ENCODE measurements around the gene POLR3E. TPM values are rescaled to one million over a fixed set of nuclear protein-coding genes. Genes with fewer than 3 reads are reported as not detected.

Gene POLR3E
- total RNA-seq, 4 donors from 2014 or later = 21.5 to 57.2 (median 37.7) TPM

- H3K4me3 ChIP-seq = no peak overlapping the region
- TF ChIP-seq CTCF (IDR thresholded peaks at IDR 0.05) = no peak
- TF ChIP-seq POLR2A (IDR thresholded peaks at IDR 0.05) = no peak
- peaks cover 0 to 8% (median 0%) of the 10 kb centered on the region in 3 donors for H3K4me1 ChIP-seq
- intact Hi-C loops (cut with DNase I) = no loop called here
- WGBS, 2 donors = 58 to 73% methylated on average over 4 of the region's 4 CpGs
- H3K27me3 ChIP-seq = no peaks in the 10 kb centered on the region
- no peak for DNase-seq
- no peaks in the 10 kb centered on the region for H3K36me3 ChIP-seq
- no peaks in the 10 kb centered on the region for H3K9me3 ChIP-seq
- H3K27ac ChIP-seq = no peak overlapping the region
Observed at GRCh38 chr16:22291860-22292318, 5.3 kb upstream of the POLR3E start.

GRCh38 chr16:22292320-22292719 lies 4.9 kb upstream of the POLR3E start:
- Histone ChIP-seq H3K27ac (no peak overlapping the region), H3K9me3 (no peaks in the 10 kb centered on the region), H3K36me3 (no peaks in the 10 kb centered on the region), H3K4me3 (no peak overlapping the region), H3K27me3 (no peaks in the 10 kb centered on the region), H3K4me1 (peaks cover 0 to 8% (median 0%) of the 10 kb centered on the region in 3 donors)
- TF ChIP-seq POLR2A (IDR thresholded peaks at IDR 0.05) (no peak), CTCF (IDR thresholded peaks at IDR 0.05) (no peak)
- no peak for DNase-seq
- intact Hi-C loops (cut with DNase I) = no loop called here

- Histone ChIP-seq H3K4me1 (peaks cover 0 to 14% (median 0%) of the 10 kb centered on the region in 3 donors), H3K27ac (no peak overlapping the region), H3K4me3 (no peak overlapping the region), H3K9me3 (no peaks in the 10 kb centered on the region), H3K36me3 (no peaks in the 10 kb centered on the region), H3K27me3 (no peaks in the 10 kb centered on the region)
- 79 to 87% methylated on average over 8 to 10 of the region's 11 CpGs for WGBS, 2 donors
- DNase-seq = no peak
- TF ChIP-seq CTCF (IDR thresholded peaks at IDR 0.05) (no peak), POLR2A (IDR thresholded peaks at IDR 0.05) (no peak)
- intact Hi-C loops (cut with DNase I) = no loop called here
Observed at GRCh38 chr16:22293137-22294106, 3.8 kb upstream of the POLR3E start.

- Histone ChIP-seq H3K9me3 (no peaks in the 10 kb centered on the region), H3K27me3 (no peaks in the 10 kb centered on the region), H3K4me3 (peak overlapping the region; percentile 78 to 93 (median 88)), H3K36me3 (no peaks in the 10 kb centered on the region), H3K27ac (peak overlapping the region; percentile 40 to 97 (median 80)), H3K4me1 (peaks cover 9 to 45% (median 13%) of the 10 kb centered on the region in 3 donors)
- intact Hi-C loops (cut with DNase I) = loop anchor here (5.0 kb wide), 2 partner anchors 89 to 294 kb away; partner anchors contain the start of genes EEF2K and PDZD9
- WGBS, 2 donors = 3 to 4% methylated on average over 16 to 17 of the region's 17 CpGs
- no peak for DNase-seq
- TF ChIP-seq CTCF (IDR thresholded peaks at IDR 0.05) = no peak
- TF ChIP-seq POLR2A (IDR thresholded peaks at IDR 0.05) = no peak
Observed at GRCh38 chr16:22296225-22297113, 740 bp upstream of the POLR3E start.

Data from esophagus squamous epithelium (tissue), 5 donors.